Measurements from ENCODE around the gene LEFTY1. TPM values are rescaled to one million over a fixed set of nuclear protein-coding genes. Genes with fewer than 3 reads are reported as not detected.

Gene LEFTY1
- total RNA-seq, 2 donors from 2014 or later = 1.7 to 2.0 TPM

DNA sequence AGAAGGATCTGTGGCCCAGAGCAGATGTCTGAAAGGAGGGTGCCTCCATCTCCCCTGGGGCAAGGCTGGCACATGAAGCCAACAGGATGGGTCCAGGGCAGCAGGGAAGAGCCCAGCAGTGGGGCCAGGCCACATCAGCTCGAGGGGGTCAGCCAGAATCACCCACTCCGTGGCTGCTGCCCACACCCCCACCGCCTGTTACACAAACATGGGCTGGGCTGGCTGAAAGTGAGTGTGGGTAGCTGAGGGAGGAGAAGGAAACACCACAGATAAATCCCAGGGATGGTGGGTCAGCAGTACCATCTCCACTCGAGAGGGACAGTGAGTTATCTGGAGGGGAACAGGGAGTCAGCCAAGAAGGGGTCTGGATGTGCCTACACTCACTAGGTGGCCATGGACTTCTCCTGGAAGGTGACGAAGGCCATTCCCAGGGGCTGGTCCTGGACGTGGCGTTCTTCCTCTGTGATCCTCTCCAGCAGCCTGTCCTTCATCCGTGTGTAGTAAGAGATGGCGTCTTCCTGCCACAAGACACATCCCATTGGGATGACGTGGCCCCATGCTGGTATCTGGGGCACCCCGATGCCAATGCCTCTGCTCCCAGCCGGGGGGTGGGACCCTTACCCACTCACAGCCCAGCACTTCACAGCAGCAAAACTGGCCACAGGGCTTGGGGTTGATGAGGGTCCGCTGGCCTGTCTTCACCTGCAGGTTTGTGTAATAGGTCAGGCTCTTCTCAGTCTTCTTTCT lies 26.9 kb downstream of the LEFTY1 start:
- Histone ChIP-seq H3K27me3 (replicated peaks; ENCODE audit: insufficient read depth) (no peaks in the 10 kb centered on the region), H3K4me1 (replicated peaks) (no peaks in the 10 kb centered on the region), H3K9me3 (no peaks in the 10 kb centered on the region), H3K4me3 (no peak overlapping the region), H3K36me3 (peaks cover 17 to 28% of the 10 kb centered on the region in 2 donors), H3K27ac (no peak overlapping the region)
- 87% methylated on average over 13 of the region's 13 CpGs for WGBS
- intact Hi-C loops (cut with DNase I) = no loop called here
- no peak for DNase-seq (ENCODE audit: low spot score)
- TF ChIP-seq, protein P1, sequence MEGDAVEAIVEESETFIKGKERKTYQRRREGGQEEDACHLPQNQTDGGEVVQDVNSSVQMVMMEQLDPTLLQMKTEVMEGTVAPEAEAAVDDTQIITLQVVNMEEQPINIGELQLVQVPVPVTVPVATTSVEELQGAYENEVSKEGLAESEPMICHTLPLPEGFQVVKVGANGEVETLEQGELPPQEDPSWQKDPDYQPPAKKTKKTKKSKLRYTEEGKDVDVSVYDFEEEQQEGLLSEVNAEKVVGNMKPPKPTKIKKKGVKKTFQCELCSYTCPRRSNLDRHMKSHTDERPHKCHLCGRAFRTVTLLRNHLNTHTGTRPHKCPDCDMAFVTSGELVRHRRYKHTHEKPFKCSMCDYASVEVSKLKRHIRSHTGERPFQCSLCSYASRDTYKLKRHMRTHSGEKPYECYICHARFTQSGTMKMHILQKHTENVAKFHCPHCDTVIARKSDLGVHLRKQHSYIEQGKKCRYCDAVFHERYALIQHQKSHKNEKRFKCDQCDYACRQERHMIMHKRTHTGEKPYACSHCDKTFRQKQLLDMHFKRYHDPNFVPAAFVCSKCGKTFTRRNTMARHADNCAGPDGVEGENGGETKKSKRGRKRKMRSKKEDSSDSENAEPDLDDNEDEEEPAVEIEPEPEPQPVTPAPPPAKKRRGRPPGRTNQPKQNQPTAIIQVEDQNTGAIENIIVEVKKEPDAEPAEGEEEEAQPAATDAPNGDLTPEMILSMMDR (IDR thresholded peaks at IDR 0.05) = no peak
- TF ChIP-seq POLR2A (IDR thresholded peaks at IDR 0.05) = no peak
- TF ChIP-seq POLR2AphosphoS5 (IDR thresholded peaks at IDR 0.05) = no peak

DNA sequence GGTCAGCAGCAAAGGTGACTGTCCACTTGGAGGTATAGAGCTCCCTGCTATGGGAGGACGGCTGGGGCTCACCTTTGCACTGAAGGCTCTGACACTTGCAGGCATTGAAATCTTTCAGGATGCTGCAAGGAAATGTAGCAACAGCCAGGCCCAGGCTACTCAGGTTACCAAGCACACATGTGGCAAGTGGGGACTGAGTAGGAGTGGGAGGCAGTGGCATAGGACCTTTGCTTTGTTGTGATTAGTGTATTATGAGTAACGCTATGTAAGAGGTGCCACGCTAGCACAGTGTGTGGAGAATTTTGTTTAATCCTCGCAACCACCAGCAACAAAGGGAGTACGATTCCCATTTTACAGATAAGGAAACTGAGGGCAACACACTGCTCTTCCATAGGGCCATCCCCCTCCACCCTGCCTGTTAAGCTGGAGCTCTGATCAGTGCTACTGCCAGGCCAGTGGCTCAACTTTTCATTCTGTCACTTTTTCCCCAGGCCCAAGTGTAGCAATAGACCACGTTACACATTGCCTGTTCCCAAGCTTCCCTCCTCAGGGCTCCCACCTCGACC lies 28.0 kb downstream of the LEFTY1 start:
- Histone ChIP-seq H3K36me3 (peaks cover 17 to 27% of the 10 kb centered on the region in 2 donors), H3K27ac (no peak overlapping the region), H3K9me3 (no peaks in the 10 kb centered on the region), H3K27me3 (replicated peaks; ENCODE audit: insufficient read depth) (no peaks in the 10 kb centered on the region), H3K4me3 (no peak overlapping the region), H3K4me1 (replicated peaks) (no peaks in the 10 kb centered on the region)
- WGBS = 90% methylated on average over 6 of the region's 7 CpGs
- TF ChIP-seq POLR2AphosphoS5 (IDR thresholded peaks at IDR 0.05) = no peak
- TF ChIP-seq, protein P1 (IDR thresholded peaks at IDR 0.05) = no peak
- no peak for TF ChIP-seq POLR2A (IDR thresholded peaks at IDR 0.05)
- intact Hi-C loops (cut with DNase I) = no loop called here
- DNase-seq (ENCODE audit: low spot score) = no peak

DNA sequence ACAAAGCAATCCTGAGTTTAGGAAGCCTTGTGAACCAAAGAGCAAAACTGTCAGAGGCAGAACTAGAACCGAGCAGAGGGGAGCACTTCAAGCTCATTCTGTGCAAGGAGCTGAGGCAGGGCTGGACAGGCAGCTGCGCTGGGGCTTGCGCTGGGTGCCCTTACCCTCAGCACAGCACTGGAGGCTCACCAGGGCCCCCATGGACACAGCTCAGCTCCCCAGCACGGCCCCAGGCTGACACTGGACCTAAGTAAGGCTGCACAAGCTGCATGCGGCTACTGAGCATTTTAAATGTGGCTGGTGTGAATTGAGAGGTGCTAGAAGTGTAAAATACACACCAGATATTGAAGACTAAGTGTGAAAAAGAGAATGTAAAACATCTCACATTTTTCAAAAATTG lies 28.8 kb downstream of the LEFTY1 start:
- Histone ChIP-seq H3K27me3 (replicated peaks; ENCODE audit: insufficient read depth) (no peaks in the 10 kb centered on the region), H3K27ac (no peak overlapping the region), H3K4me3 (no peak overlapping the region), H3K36me3 (peaks cover 17 to 23% of the 10 kb centered on the region in 2 donors), H3K9me3 (no peaks in the 10 kb centered on the region), H3K4me1 (replicated peaks) (no peaks in the 10 kb centered on the region)
- no peak for DNase-seq (ENCODE audit: low spot score)
- TF ChIP-seq POLR2AphosphoS5 (IDR thresholded peaks at IDR 0.05) (no peak), POLR2A (IDR thresholded peaks at IDR 0.05) (no peak)
- TF ChIP-seq, protein P1 (IDR thresholded peaks at IDR 0.05) = no peak
- intact Hi-C loops (cut with DNase I) = no loop called here
- 96% methylated on average over 5 of the region's 5 CpGs for WGBS

DNA sequence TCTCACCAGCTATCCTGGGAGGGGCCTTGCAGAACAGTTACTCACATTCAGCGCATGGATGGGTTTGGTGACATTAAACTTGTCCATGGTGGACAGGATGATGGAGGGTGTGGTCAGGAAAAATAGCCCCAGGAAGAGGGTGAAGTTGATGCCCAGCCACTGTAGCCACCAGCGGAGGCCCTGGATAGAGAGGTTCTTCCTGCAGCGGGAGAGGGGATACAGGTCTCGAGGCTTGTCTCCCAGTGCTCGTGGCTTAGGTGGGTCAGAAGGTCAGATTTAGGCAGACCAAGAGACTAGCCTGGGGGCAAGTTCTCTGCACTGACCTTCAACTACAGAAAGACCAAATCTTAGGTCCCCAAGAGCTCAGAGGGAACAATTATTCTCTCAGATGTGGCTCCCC lies 29.8 kb downstream of the LEFTY1 start:
- TF ChIP-seq POLR2AphosphoS5 (IDR thresholded peaks at IDR 0.05) (no peak), POLR2A (IDR thresholded peaks at IDR 0.05) (no peak)
- TF ChIP-seq, protein P1 (IDR thresholded peaks at IDR 0.05) = no peak
- no peaks in the 10 kb centered on the region for H3K9me3 ChIP-seq
- H3K36me3 ChIP-seq = peaks cover 17 to 19% of the 10 kb centered on the region in 2 donors
- no peaks in the 10 kb centered on the region for H3K27me3 ChIP-seq (replicated peaks; ENCODE audit: insufficient read depth)
- intact Hi-C loops (cut with DNase I) = no loop called here
- no peak for DNase-seq (ENCODE audit: low spot score)
- no peak overlapping the region for H3K27ac ChIP-seq
- H3K4me3 ChIP-seq = no peak overlapping the region
- no peaks in the 10 kb centered on the region for H3K4me1 ChIP-seq (replicated peaks)
- WGBS = 95% methylated on average over 5 of the region's 5 CpGs

DNA sequence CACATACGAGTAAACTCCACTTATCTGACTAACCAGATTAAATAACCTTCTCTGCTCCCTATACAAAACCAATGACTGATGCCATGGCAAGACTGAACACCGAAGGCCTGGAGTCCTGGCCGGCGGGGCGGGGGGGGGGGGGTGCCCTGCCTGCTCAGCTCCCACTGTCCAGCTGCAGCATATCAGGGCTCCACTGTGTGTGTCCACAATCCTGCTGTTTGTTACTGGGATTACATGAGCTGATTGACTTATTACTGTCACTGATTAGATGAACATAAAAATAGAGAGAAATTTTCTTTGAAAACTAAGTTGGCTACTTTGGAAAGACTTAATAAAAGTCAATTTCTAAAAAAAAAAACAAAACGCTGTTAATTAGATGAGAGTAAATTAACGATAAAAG lies 31.7 kb downstream of the LEFTY1 start:
- Histone ChIP-seq H3K4me3 (no peak overlapping the region), H3K9me3 (no peaks in the 10 kb centered on the region), H3K36me3 (peaks cover 14 to 15% of the 10 kb centered on the region in 2 donors), H3K4me1 (replicated peaks) (no peaks in the 10 kb centered on the region), H3K27ac (no peak overlapping the region), H3K27me3 (replicated peaks; ENCODE audit: insufficient read depth) (no peaks in the 10 kb centered on the region)
- intact Hi-C loops (cut with DNase I) = no loop called here
- no peak for DNase-seq (ENCODE audit: low spot score)
- TF ChIP-seq POLR2AphosphoS5 (IDR thresholded peaks at IDR 0.05) (no peak), POLR2A (IDR thresholded peaks at IDR 0.05) (no peak)
- TF ChIP-seq, protein P1 (IDR thresholded peaks at IDR 0.05) = no peak
- 40% methylated on average over 7 of the region's 7 CpGs for WGBS

Data from prostate gland (tissue), 2 donors.